GM12878 (cell line): ENCODE results near the gene TRAPPC4. TPM values are rescaled to one million over a fixed set of nuclear protein-coding genes. Genes with fewer than 3 reads are reported as not detected.

Source experiments
- ATAC-seq: fragments of 200-7000 bp; cut with Tn5 transposase; 3 replicates; pipeline ENCODE4 v1.9.1; 2020; ENCODE audit warnings: mild to moderate bottlenecking, moderate library complexity
- BruUV-seq: library from RNA; stranded (reverse); fragments of 400-500 nt; replicated peaks from 2 replicates; lab custom pipeline; 2021; lab: Mats Ljungman, UMichigan
- CTCF ChIA-PET: fragments of 300-600 bp; sonication (Branson Sonifier 250); formaldehyde crosslinking; extraction: SDS; loops from one replicate; lab custom pipeline; 2021; ENCODE audit warnings: inconsistent platforms; lab: Yijun Ruan, JAX
- POLR2A ChIA-PET: fragments of 350-600 bp; formaldehyde crosslinking; extraction: SDS; loops from one replicate; lab custom pipeline; 2021; ENCODE audit warnings: inconsistent platforms; lab: Charles Lee
- RAD21 ChIA-PET: fragments of 300-600 bp; sonication (Branson Sonifier 250); formaldehyde crosslinking; loops from one replicate; lab custom pipeline; 2023; ENCODE audit warnings: antibody characterized with exemption; ENCODE audit not compliant: unreplicated experiment; lab: Charles Lee
- SMC1A ChIA-PET: fragments of 300-600 bp; sonication (Branson Sonifier 250); formaldehyde crosslinking; loops from one replicate; lab custom pipeline; 2023; ENCODE audit not compliant: unreplicated experiment, uncharacterized antibody; lab: Charles Lee
- DNase-seq: peaks from one replicate; pipeline ENCODE4 v3.0.0-alpha.2; 2011; ENCODE audit warnings: low read depth, low spot score
- FAIRE-seq: peaks from 3 replicates; lab custom pipeline; 2011; peaks lifted over from hg19 to GRCh38; lab: Jason Lieb, UNC
- H2AFZ ChIP-seq: 2 replicates; pipeline ENCODE4 v1.6.0; 2011; ENCODE audit warnings: low read depth, low read length, control low read depth; ENCODE audit not compliant: control insufficient read depth
- H3K27ac ChIP-seq: 2 replicates; pipeline ENCODE4 v1.5.1; 2011; ENCODE audit warnings: control low read depth; ENCODE audit not compliant: control insufficient read depth, insufficient read depth
- H3K27me3 ChIP-seq, 2 experiments: replicated peaks in 1 of 2; 2 replicates each; pipeline versions ENCODE4 v1.6.0 to v1.6.1; 2011; ENCODE audit warnings: low read length in 1 of 2; ENCODE audit not compliant: control insufficient read depth in 2 of 2, insufficient read depth in 2 of 2
- H3K36me3 ChIP-seq, 2 experiments: 2 replicates each; pipeline ENCODE4 v1.5.1; 2011; ENCODE audit warnings: low read length in 1 of 2; ENCODE audit not compliant: control insufficient read depth in 2 of 2, insufficient read depth in 2 of 2
- H3K4me1 ChIP-seq: 2 replicates; pipeline ENCODE4 v1.6.1; 2011; ENCODE audit warnings: mild to moderate bottlenecking, low read length, moderate library complexity, mixed read lengths; ENCODE audit not compliant: control insufficient read depth, insufficient read depth
- H3K4me2 ChIP-seq: 2 replicates; pipeline ENCODE4 v1.6.0; 2011; ENCODE audit warnings: control low read depth; ENCODE audit not compliant: control insufficient read depth, insufficient read depth
- H3K4me3 ChIP-seq: fragments of 200-600 bp; sonication (generic); 2 replicates; pipeline ENCODE4 v1.5.1; 2016
- H3K79me2 ChIP-seq: 2 replicates; pipeline ENCODE4 v1.6.0; 2011; ENCODE audit warnings: low read length; ENCODE audit not compliant: control insufficient read depth, insufficient read depth
- H3K9ac ChIP-seq: 2 replicates; pipeline ENCODE4 v1.8.0; 2011; ENCODE audit warnings: low read length, control low read depth, mixed read lengths; ENCODE audit not compliant: control insufficient read depth, insufficient read depth
- H3K9me3 ChIP-seq: replicated peaks from 3 replicates; pipeline ENCODE4 v1.5.1; 2011; ENCODE audit warnings: mild to moderate bottlenecking, low read length; ENCODE audit not compliant: control insufficient read depth, insufficient read depth
- H4K20me1 ChIP-seq: 2 replicates; pipeline ENCODE4 v1.6.0; 2011; ENCODE audit not compliant: control insufficient read depth, insufficient read depth
- CBFB ChIP-seq: IDR thresholded peaks from 2 replicates; pipeline ENCODE4 v1.6.1; 2016; ENCODE audit warnings: antibody characterized with exemption, low read depth
- CHD4 ChIP-seq: fragments of 200-600 bp; sonication (generic); IDR thresholded peaks from 2 replicates; pipeline ENCODE4 v1.6.1; 2016; ENCODE audit warnings: mild to moderate bottlenecking
- FOS ChIP-seq: IDR thresholded peaks from 3 replicates; pipeline ENCODE4 v1.6.1; 2011; ENCODE audit warnings: borderline replicate concordance; ENCODE audit not compliant: insufficient read length; ENCODE audit errors: extremely low read depth
- FOXK2 ChIP-seq: fragments of 450-650 bp; IDR thresholded peaks from 2 replicates; pipeline ENCODE4 v1.6.1; 2017; ENCODE audit warnings: mild to moderate bottlenecking, moderate library complexity
- HDAC6 ChIP-seq: fragments of 200-600 bp; sonication (generic); IDR thresholded peaks from one replicate; pipeline ENCODE4 v1.8.0; 2017; ENCODE audit warnings: antibody characterized with exemption; ENCODE audit not compliant: unreplicated experiment
- KAT2A ChIP-seq: conservative IDR thresholded peaks from 2 replicates; pipeline ENCODE4 v1.6.1; 2011; ENCODE audit warnings: low read depth, low read length; ENCODE audit not compliant: control insufficient read depth
- PAX8 ChIP-seq: fragments of 450-650 bp; IDR thresholded peaks from 2 replicates; pipeline ENCODE4 v1.6.1; 2017; ENCODE audit warnings: mild to moderate bottlenecking, moderate library complexity
- POLR2A ChIP-seq: IDR thresholded peaks from 2 replicates; pipeline ENCODE4 v1.6.1; 2011; ENCODE audit warnings: low read depth, mild to moderate bottlenecking, low read length
- SMAD1 ChIP-seq: fragments of 450-650 bp; IDR thresholded peaks from 2 replicates; pipeline ENCODE4 v1.6.1; 2018; ENCODE audit warnings: mild to moderate bottlenecking, low read depth; ENCODE audit not compliant: partially characterized antibody
- SMAD5 ChIP-seq: IDR thresholded peaks from 2 replicates; pipeline ENCODE4 v1.6.1; 2016; ENCODE audit warnings: antibody characterized with exemption, low read depth
- STAT1 ChIP-seq: fragments of 450-650 bp; conservative IDR thresholded peaks from 2 replicates; pipeline ENCODE4 v1.6.1; 2014; ENCODE audit warnings: antibody characterized with exemption, mild to moderate bottlenecking
- TARDBP ChIP-seq: IDR thresholded peaks from 2 replicates; pipeline ENCODE4 v1.6.1; 2016; ENCODE audit warnings: borderline replicate concordance
- WRNIP1 ChIP-seq: IDR thresholded peaks from 2 replicates; pipeline ENCODE4 v1.6.1; 2011; ENCODE audit warnings: low read depth, low read length, improper control_type of control experiment, borderline replicate concordance
- YBX1 ChIP-seq: fragments of 450-650 bp; IDR thresholded peaks from 2 replicates; pipeline ENCODE4 v1.6.1; 2016; ENCODE audit warnings: antibody characterized with exemption
- WGBS: methylation state at CpG from one replicate; pipeline ENCODE4 v1.1.6; 2016; ENCODE audit warnings: low lambda C conversion rate; ENCODE audit not compliant: insufficient replicate concordance, insufficient coverage; ENCODE audit errors: missing lambda C conversion rate; 5-methylcytosine and 5-hydroxymethylcytosine counted together
- in situ Hi-C: fragments of 300-500 bp; cut with MboI; formaldehyde crosslinking; loops from 9 replicates; pipeline ENCODE4 v1.14.3; 2018; ENCODE audit warnings: mixed read lengths
- intact Hi-C: fragments of 100-400 bp; cut with micrococcal nuclease; formaldehyde crosslinking; loops from one replicate; pipeline ENCODE4 v1.14.2; 2022; ENCODE audit not compliant: unreplicated experiment
- polyA plus RNA-seq, 11 experiments: library from polyadenylated mRNA; depleted of rRNA in 4 of 11; unstranded in 6 of 11; stranded (reverse) in 5 of 11; fragments of >200 nt; fragmentation: Nextera tagmentation in 4 of 11; fragmentation: Illumina TruSeq in 1 of 11; extraction: Ambion mirVana in 4 of 11; extraction: Trizol in 1 of 11; gene quantifications; 1 replicate in 1 of 11; 2 replicates in 10 of 11; pipeline versions ENCODE4 v1.2.1 to v1.2.3, GENCODE V29; 2011 to 2016; ENCODE audit warnings: inconsistent platforms in 2 of 11, missing spikeins in 2 of 11, low read depth in 1 of 11
- total RNA-seq, 4 experiments: library from RNA; depleted of rRNA in 3 of 4; stranded (reverse); fragments of >200 nt in 3 of 4; fragmentation: Illumina TruSeq in 1 of 4; extraction: Trizol in 1 of 4; gene quantifications; 2 replicates each; pipeline versions ENCODE4 v1.2.1 to v1.2.3, GENCODE V29; 2013 to 2021
- TF ChIP-seq, protein P1 (sequence below): fragments of 450-650 bp; IDR thresholded peaks from 2 replicates; pipeline ENCODE4 v1.6.1; 2018; ENCODE audit warnings: borderline replicate concordance, mild to moderate bottlenecking; ENCODE audit not compliant: partially characterized antibody
- TF ChIP-seq, protein P2 (sequence below): IDR thresholded peaks from 2 replicates; pipeline ENCODE4 v1.6.1; 2012; ENCODE audit warnings: low read depth, low read length, improper control_type of control experiment
- TF ChIP-seq, protein P3 (sequence below): IDR thresholded peaks from 2 replicates; pipeline ENCODE4 v1.6.1; 2012; ENCODE audit warnings: improper control_type of control experiment, low read depth, low read length; ENCODE audit not compliant: insufficient replicate concordance

TRAPPC4 gene
- total and polyA plus RNA-seq, 10 of the 15 experiments (the other 5 are each of a cell fraction or from before 2014, with no cell fraction given): 61.6 to 231 (median 98.8) TPM

DNA sequence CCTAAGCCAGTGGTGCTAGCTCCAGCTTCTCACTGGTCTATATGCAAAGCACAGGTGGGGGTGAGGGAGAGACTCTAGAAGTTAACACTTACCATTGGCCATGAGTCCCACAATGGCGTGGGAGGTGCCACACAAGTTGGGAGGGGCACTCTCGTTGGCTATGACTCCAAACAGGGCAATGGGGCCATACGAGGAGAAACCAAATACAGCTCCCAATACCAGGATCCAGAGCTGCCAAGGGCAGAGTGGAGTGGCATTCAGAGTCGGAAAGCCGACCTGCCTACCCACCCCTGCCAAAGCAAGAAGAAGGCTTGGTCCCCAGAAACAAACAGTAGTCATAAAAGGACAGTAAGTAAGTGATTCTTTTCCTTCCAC lies 6.5 kb downstream of the TRAPPC4 start:
- SMC1A ChIA-PET: no interaction called here
- BruUV-seq: no TSS peak
- ATAC-seq (no peak), FAIRE-seq (no peak), DNase-seq (no peak)
- Histone ChIP-seq H3K9ac (no peak overlapping the region), H3K79me2 (peaks cover 17% of the 10 kb centered on the region), H3K36me3 (peaks cover 5 to 9% of the 10 kb centered on the region in 2 experiments; a peak in 3 of 4 replicates), H3K27me3 (no peaks in the 10 kb centered on the region), H3K4me1 (peaks cover 14% of the 10 kb centered on the region), H3K4me2 (no peak overlapping the region), H3K9me3 (no peaks in the 10 kb centered on the region), H2AFZ (no peak overlapping the region), H4K20me1 (no peaks in the 10 kb centered on the region), H3K27ac (no peak overlapping the region), H3K4me3 (no peak overlapping the region)
- WGBS: 59% methylated on average over 5 of the region's 5 CpGs
- CTCF ChIA-PET: interaction anchor here (1.0 kb wide), 1 partner anchor 40 kb away, joined by 3 read pairs; no protein-coding TSS in a partner anchor
- in situ Hi-C loops: no loop called here
- POLR2A ChIA-PET: interaction anchor here (0.6 kb wide), 1 partner anchor 203 kb away, joined by 3 read pairs; no protein-coding TSS in a partner anchor
- RAD21 ChIA-PET: no interaction called here
- intact Hi-C loops: no loop called here
- TF ChIP-seq FOXK2 (no peak), TARDBP (no peak), STAT1 (no peak), POLR2A (no peak), WRNIP1 (no peak), CBFB (no peak), FOS (no peak), HDAC6 (no peak), CHD4 (no peak), YBX1 (no peak), KAT2A (no peak), SMAD1 (no peak), PAX8 (no peak), SMAD5 (no peak)
- TF ChIP-seq, protein P1, sequence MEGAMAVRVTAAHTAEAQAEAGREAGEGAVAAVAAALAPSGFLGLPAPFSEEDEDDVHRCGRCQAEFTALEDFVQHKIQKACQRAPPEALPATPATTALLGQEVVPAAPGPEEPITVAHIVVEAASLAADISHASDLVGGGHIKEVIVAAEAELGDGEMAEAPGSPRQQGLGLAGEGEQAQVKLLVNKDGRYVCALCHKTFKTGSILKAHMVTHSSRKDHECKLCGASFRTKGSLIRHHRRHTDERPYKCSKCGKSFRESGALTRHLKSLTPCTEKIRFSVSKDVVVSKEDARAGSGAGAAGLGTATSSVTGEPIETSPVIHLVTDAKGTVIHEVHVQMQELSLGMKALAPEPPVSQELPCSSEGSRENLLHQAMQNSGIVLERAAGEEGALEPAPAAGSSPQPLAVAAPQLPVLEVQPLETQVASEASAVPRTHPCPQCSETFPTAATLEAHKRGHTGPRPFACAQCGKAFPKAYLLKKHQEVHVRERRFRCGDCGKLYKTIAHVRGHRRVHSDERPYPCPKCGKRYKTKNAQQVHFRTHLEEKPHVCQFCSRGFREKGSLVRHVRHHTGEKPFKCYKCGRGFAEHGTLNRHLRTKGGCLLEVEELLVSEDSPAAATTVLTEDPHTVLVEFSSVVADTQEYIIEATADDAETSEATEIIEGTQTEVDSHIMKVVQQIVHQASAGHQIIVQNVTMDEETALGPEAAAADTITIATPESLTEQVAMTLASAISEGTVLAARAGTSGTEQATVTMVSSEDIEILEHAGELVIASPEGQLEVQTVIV: no peak
- TF ChIP-seq, protein P2, sequence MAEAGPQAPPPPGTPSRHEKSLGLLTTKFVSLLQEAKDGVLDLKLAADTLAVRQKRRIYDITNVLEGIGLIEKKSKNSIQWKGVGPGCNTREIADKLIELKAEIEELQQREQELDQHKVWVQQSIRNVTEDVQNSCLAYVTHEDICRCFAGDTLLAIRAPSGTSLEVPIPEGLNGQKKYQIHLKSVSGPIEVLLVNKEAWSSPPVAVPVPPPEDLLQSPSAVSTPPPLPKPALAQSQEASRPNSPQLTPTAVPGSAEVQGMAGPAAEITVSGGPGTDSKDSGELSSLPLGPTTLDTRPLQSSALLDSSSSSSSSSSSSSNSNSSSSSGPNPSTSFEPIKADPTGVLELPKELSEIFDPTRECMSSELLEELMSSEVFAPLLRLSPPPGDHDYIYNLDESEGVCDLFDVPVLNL: no peak
- TF ChIP-seq, protein P3, sequence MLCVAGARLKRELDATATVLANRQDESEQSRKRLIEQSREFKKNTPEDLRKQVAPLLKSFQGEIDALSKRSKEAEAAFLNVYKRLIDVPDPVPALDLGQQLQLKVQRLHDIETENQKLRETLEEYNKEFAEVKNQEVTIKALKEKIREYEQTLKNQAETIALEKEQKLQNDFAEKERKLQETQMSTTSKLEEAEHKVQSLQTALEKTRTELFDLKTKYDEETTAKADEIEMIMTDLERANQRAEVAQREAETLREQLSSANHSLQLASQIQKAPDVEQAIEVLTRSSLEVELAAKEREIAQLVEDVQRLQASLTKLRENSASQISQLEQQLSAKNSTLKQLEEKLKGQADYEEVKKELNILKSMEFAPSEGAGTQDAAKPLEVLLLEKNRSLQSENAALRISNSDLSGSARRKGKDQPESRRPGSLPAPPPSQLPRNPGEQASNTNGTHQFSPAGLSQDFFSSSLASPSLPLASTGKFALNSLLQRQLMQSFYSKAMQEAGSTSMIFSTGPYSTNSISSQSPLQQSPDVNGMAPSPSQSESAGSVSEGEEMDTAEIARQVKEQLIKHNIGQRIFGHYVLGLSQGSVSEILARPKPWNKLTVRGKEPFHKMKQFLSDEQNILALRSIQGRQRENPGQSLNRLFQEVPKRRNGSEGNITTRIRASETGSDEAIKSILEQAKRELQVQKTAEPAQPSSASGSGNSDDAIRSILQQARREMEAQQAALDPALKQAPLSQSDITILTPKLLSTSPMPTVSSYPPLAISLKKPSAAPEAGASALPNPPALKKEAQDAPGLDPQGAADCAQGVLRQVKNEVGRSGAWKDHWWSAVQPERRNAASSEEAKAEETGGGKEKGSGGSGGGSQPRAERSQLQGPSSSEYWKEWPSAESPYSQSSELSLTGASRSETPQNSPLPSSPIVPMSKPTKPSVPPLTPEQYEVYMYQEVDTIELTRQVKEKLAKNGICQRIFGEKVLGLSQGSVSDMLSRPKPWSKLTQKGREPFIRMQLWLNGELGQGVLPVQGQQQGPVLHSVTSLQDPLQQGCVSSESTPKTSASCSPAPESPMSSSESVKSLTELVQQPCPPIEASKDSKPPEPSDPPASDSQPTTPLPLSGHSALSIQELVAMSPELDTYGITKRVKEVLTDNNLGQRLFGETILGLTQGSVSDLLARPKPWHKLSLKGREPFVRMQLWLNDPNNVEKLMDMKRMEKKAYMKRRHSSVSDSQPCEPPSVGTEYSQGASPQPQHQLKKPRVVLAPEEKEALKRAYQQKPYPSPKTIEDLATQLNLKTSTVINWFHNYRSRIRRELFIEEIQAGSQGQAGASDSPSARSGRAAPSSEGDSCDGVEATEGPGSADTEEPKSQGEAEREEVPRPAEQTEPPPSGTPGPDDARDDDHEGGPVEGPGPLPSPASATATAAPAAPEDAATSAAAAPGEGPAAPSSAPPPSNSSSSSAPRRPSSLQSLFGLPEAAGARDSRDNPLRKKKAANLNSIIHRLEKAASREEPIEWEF: no peak
